GM18526 (cell line): Measurements from ENCODE around the gene TUFM.

Experiments used
- POLR2A ChIP-seq: IDR thresholded peaks from 3 replicates; pipeline ENCODE4 v1.6.1; 2011; ENCODE audit not compliant: insufficient read length; ENCODE audit errors: extremely low read depth

TUFM gene

GRCh38 chr16:28846080-28846932 is at the start of gene TUFM:
TSS of gene TUFM (minus strand) at chr16:28846348. CDS start at chr16:28846269, 79 bp downstream.
- peak; percentile 83 for TF ChIP-seq POLR2A

GRCh38 chr16:28895609-28896008 is 49.5 kb upstream of the TUFM start:
- no peak for TF ChIP-seq POLR2A

GRCh38 chr16:28893291-28893690 is 47.1 kb upstream of the TUFM start:
- no peak for TF ChIP-seq POLR2A

- TF ChIP-seq POLR2A = no peak
Observed at GRCh38 chr16:28891964-28892890, 46.1 kb upstream of the TUFM start.

- TF ChIP-seq POLR2A = no peak
Observed at GRCh38 chr16:28886945-28887344, 40.8 kb upstream of the TUFM start.

- no peak for TF ChIP-seq POLR2A
Observed at GRCh38 chr16:28884045-28884444, 37.9 kb upstream of the TUFM start.

- TF ChIP-seq POLR2A = no peak
Observed at GRCh38 chr16:28883221-28883996, 37.3 kb upstream of the TUFM start.

GRCh38 chr16:28882551-28883160 is 36.5 kb upstream of the TUFM start:
- TF ChIP-seq POLR2A = no peak

GRCh38 chr16:28880955-28881354 is 34.8 kb upstream of the TUFM start:
- TF ChIP-seq POLR2A = no peak

GRCh38 chr16:28880589-28880915 is 34.4 kb upstream of the TUFM start:
- no peak for TF ChIP-seq POLR2A

- peak; percentile 75 for TF ChIP-seq POLR2A
Observed at GRCh38 chr16:28879841-28880588, 33.9 kb upstream of the TUFM start.

- no peak for TF ChIP-seq POLR2A
Observed at GRCh38 chr16:28879261-28879840, 33.2 kb upstream of the TUFM start.

- no peak for TF ChIP-seq POLR2A
Observed at GRCh38 chr16:28878083-28878926, 32.2 kb upstream of the TUFM start, which contains the start of gene ATP2A1. TSS of gene ATP2A1 (plus strand) at chr16:28878488. CDS start at chr16:28878672, 184 bp downstream.
